GM23338 (cell line): ENCODE measurements around the gene AGRN. TPM values are rescaled to one million over a fixed set of nuclear protein-coding genes. Genes with fewer than 3 reads are reported as not detected.

Experiments
- ATAC-seq: fragments of 200-7000 bp; cut with Tn5 transposase; 3 replicates; pipeline ENCODE4 v1.9.1; 2020
- DNase-seq: peaks from one replicate; pipeline ENCODE4 v3.0.0-alpha.2; 2015; ENCODE audit warnings: low spot score
- H2AFZ ChIP-seq: fragments of 200-600 bp; sonication (generic); 2 replicates; pipeline ENCODE4 v1.8.0; 2016; ENCODE audit warnings: antibody characterized with exemption, mild to moderate bottlenecking, moderate library complexity
- H3F3A ChIP-seq: fragments of 200-600 bp; sonication (generic); replicated peaks from 2 replicates; pipeline ENCODE4 v1.8.0; 2017; ENCODE audit warnings: antibody characterized with exemption, mixed run types, low read depth
- H3K27ac ChIP-seq: fragments of 200-600 bp; sonication (generic); 2 replicates; pipeline ENCODE4 v1.6.1; 2016; ENCODE audit warnings: low read depth
- H3K27me3 ChIP-seq: fragments of 200-600 bp; sonication (generic); 2 replicates; pipeline ENCODE4 v1.8.0; 2016; ENCODE audit warnings: mild to moderate bottlenecking, mixed run types, moderate library complexity; ENCODE audit not compliant: insufficient read depth
- H3K36me3 ChIP-seq: fragments of 200-600 bp; sonication (generic); 2 replicates; pipeline ENCODE4 v1.8.0; 2016; ENCODE audit warnings: mild to moderate bottlenecking; ENCODE audit not compliant: insufficient read depth
- H3K4me1 ChIP-seq: fragments of 200-600 bp; sonication (generic); 2 replicates; pipeline ENCODE4 v1.8.0; 2016; ENCODE audit warnings: mild to moderate bottlenecking, moderate library complexity; ENCODE audit not compliant: insufficient read depth
- H3K4me2 ChIP-seq: fragments of 200-600 bp; sonication (generic); 2 replicates; pipeline ENCODE4 v1.7.1; 2017; ENCODE audit warnings: mixed run types
- H3K4me3 ChIP-seq: fragments of 200-600 bp; sonication (generic); 2 replicates; pipeline ENCODE4 v1.6.1; 2016; ENCODE audit warnings: mixed run types
- H3K79me2 ChIP-seq: fragments of 200-600 bp; sonication (generic); replicated peaks from 2 replicates; pipeline ENCODE4 v1.8.0; 2017; ENCODE audit warnings: mild to moderate bottlenecking; ENCODE audit not compliant: insufficient read depth
- H3K9me2 ChIP-seq: fragments of 200-600 bp; sonication (generic); 2 replicates; pipeline ENCODE4 v1.8.0; 2017; ENCODE audit not compliant: insufficient read depth
- H4K20me1 ChIP-seq: fragments of 200-600 bp; sonication (generic); replicated peaks from 2 replicates; pipeline ENCODE4 v1.8.0; 2017; ENCODE audit warnings: mild to moderate bottlenecking; ENCODE audit not compliant: insufficient read depth
- H3K27ac Mint-ChIP-seq: 2 replicates; pipeline ENCODE4 v1.8.0; 2020; ENCODE audit warnings: inconsistent platforms, mild to moderate bottlenecking, moderate library complexity, mixed read lengths
- H3K27me3 Mint-ChIP-seq: 3 replicates; pipeline ENCODE4 v1.8.0; 2022; ENCODE audit warnings: low read depth, mild to moderate bottlenecking, moderate library complexity, mixed read lengths, inconsistent platforms; ENCODE audit not compliant: insufficient read depth, poor library complexity
- H3K36me3 Mint-ChIP-seq: 3 replicates; pipeline ENCODE4 v1.8.0; 2021; ENCODE audit warnings: low read depth, mild to moderate bottlenecking, inconsistent platforms, moderate library complexity, mixed read lengths
- H3K4me1 Mint-ChIP-seq: 3 replicates; pipeline ENCODE4 v1.8.0; 2020; ENCODE audit warnings: mild to moderate bottlenecking, inconsistent platforms, mixed read lengths
- H3K4me3 Mint-ChIP-seq: 3 replicates; pipeline ENCODE4 v1.8.0; 2021; ENCODE audit warnings: moderate library complexity, mild to moderate bottlenecking, inconsistent platforms, mixed read lengths
- H3K9me3 Mint-ChIP-seq: 3 replicates; pipeline ENCODE4 v1.8.0; 2020; ENCODE audit warnings: moderate library complexity, mild to moderate bottlenecking, inconsistent platforms, mixed read lengths
- CREB1 ChIP-seq: fragments of 250-450 bp; sonication (Bioruptor Pico); IDR thresholded peaks from 2 replicates; pipeline ENCODE4 v1.5.0; 2020; ENCODE audit warnings: low read depth, mild to moderate bottlenecking, moderate library complexity
- CTCF ChIP-seq, 2 experiments: fragments of 200-600 bp in 1 of 2; sonication (generic) in 1 of 2; conservative IDR thresholded peaks; 2 replicates each; pipeline versions ENCODE4 v1.5.1 to v1.6.1; 2016 to 2017; ENCODE audit warnings: antibody characterized with exemption in 2 of 2, low read depth in 2 of 2, mild to moderate bottlenecking in 2 of 2, moderate library complexity in 1 of 2
- EZH2 ChIP-seq: fragments of 200-600 bp; sonication (generic); IDR thresholded peaks from one replicate; pipeline ENCODE4 v1.8.0; 2017; ENCODE audit warnings: antibody characterized with exemption, mild to moderate bottlenecking, low read depth; ENCODE audit not compliant: unreplicated experiment
- JUNB ChIP-seq: IDR thresholded peaks from one replicate; pipeline ENCODE4 v1.6.1; 2016; ENCODE audit warnings: antibody characterized with exemption; ENCODE audit not compliant: unreplicated experiment
- NANOG ChIP-seq: IDR thresholded peaks from 2 replicates; pipeline ENCODE4 v1.6.1; 2016; ENCODE audit warnings: antibody characterized with exemption, borderline replicate concordance
- POLR2AphosphoS5 ChIP-seq: IDR thresholded peaks from 2 replicates; pipeline ENCODE4 v1.6.1; 2016; ENCODE audit warnings: antibody characterized with exemption, low read depth
- REST ChIP-seq: IDR thresholded peaks from one replicate; pipeline ENCODE4 v1.6.1; 2018; ENCODE audit warnings: antibody characterized with exemption; ENCODE audit not compliant: unreplicated experiment
- ZNF331 ChIP-seq: fragments of 250-450 bp; sonication (Bioruptor Pico); IDR thresholded peaks from 2 replicates; pipeline ENCODE4 v1.5.0; 2020; ENCODE audit warnings: low read depth, mild to moderate bottlenecking, moderate library complexity
- polyA plus RNA-seq: library from polyadenylated mRNA; unstranded; fragments of >200 nt; fragmentation: Nextera tagmentation; extraction: Ambion mirVana; gene quantifications from 2 replicates; pipeline ENCODE4 v1.2.1, GENCODE V29; 2016
- total RNA-seq: library from RNA; depleted of rRNA; stranded (reverse); fragments of >200 nt; shearing (Covaris generic); gene quantifications from 2 replicates; pipeline ENCODE4 v1.2.3, GENCODE V29; 2014
- TF ChIP-seq, protein P1 (sequence below): fragments of 250-450 bp; sonication (Bioruptor Pico); IDR thresholded peaks from 2 replicates; pipeline ENCODE4 v1.5.0; 2020; ENCODE audit warnings: mild to moderate bottlenecking, moderate library complexity
- TF ChIP-seq, protein P2 (sequence below): IDR thresholded peaks from 2 replicates; pipeline ENCODE4 v1.6.1; 2016; ENCODE audit warnings: antibody characterized with exemption

AGRN gene
- total and polyA plus RNA-seq, 2 experiments from 2014 or later: 12.3 to 185 TPM

GRCh38 chr1:980137-980571 lies 39.8 kb upstream of the AGRN start:
- H3K27ac Mint-ChIP-seq: no peak overlapping the region
- Histone ChIP-seq H2AFZ (no peak overlapping the region), H4K20me1 (no peaks in the 10 kb centered on the region), H3K9me2 (no peaks in the 10 kb centered on the region), H3K4me3 (no peak overlapping the region), H3K27me3 (peaks cover 15% of the 10 kb centered on the region), H3K4me1 (no peaks in the 10 kb centered on the region; the same call in 1 of the 2 replicates), H3K27ac (no peak overlapping the region), H3K4me2 (no peak overlapping the region), H3K79me2 (no peaks in the 10 kb centered on the region), H3K36me3 (no peaks in the 10 kb centered on the region), H3F3A (no peaks in the 10 kb centered on the region)
- peaks cover 5% of the 10 kb centered on the region for H3K36me3 Mint-ChIP-seq
- H3K4me3 Mint-ChIP-seq: no peak overlapping the region
- peaks cover 5% of the 10 kb centered on the region for H3K9me3 Mint-ChIP-seq
- H3K27me3 Mint-ChIP-seq: peaks cover 36% of the 10 kb centered on the region
- no peak for ATAC-seq
- DNase-seq: no peak
- TF ChIP-seq, protein P1, sequence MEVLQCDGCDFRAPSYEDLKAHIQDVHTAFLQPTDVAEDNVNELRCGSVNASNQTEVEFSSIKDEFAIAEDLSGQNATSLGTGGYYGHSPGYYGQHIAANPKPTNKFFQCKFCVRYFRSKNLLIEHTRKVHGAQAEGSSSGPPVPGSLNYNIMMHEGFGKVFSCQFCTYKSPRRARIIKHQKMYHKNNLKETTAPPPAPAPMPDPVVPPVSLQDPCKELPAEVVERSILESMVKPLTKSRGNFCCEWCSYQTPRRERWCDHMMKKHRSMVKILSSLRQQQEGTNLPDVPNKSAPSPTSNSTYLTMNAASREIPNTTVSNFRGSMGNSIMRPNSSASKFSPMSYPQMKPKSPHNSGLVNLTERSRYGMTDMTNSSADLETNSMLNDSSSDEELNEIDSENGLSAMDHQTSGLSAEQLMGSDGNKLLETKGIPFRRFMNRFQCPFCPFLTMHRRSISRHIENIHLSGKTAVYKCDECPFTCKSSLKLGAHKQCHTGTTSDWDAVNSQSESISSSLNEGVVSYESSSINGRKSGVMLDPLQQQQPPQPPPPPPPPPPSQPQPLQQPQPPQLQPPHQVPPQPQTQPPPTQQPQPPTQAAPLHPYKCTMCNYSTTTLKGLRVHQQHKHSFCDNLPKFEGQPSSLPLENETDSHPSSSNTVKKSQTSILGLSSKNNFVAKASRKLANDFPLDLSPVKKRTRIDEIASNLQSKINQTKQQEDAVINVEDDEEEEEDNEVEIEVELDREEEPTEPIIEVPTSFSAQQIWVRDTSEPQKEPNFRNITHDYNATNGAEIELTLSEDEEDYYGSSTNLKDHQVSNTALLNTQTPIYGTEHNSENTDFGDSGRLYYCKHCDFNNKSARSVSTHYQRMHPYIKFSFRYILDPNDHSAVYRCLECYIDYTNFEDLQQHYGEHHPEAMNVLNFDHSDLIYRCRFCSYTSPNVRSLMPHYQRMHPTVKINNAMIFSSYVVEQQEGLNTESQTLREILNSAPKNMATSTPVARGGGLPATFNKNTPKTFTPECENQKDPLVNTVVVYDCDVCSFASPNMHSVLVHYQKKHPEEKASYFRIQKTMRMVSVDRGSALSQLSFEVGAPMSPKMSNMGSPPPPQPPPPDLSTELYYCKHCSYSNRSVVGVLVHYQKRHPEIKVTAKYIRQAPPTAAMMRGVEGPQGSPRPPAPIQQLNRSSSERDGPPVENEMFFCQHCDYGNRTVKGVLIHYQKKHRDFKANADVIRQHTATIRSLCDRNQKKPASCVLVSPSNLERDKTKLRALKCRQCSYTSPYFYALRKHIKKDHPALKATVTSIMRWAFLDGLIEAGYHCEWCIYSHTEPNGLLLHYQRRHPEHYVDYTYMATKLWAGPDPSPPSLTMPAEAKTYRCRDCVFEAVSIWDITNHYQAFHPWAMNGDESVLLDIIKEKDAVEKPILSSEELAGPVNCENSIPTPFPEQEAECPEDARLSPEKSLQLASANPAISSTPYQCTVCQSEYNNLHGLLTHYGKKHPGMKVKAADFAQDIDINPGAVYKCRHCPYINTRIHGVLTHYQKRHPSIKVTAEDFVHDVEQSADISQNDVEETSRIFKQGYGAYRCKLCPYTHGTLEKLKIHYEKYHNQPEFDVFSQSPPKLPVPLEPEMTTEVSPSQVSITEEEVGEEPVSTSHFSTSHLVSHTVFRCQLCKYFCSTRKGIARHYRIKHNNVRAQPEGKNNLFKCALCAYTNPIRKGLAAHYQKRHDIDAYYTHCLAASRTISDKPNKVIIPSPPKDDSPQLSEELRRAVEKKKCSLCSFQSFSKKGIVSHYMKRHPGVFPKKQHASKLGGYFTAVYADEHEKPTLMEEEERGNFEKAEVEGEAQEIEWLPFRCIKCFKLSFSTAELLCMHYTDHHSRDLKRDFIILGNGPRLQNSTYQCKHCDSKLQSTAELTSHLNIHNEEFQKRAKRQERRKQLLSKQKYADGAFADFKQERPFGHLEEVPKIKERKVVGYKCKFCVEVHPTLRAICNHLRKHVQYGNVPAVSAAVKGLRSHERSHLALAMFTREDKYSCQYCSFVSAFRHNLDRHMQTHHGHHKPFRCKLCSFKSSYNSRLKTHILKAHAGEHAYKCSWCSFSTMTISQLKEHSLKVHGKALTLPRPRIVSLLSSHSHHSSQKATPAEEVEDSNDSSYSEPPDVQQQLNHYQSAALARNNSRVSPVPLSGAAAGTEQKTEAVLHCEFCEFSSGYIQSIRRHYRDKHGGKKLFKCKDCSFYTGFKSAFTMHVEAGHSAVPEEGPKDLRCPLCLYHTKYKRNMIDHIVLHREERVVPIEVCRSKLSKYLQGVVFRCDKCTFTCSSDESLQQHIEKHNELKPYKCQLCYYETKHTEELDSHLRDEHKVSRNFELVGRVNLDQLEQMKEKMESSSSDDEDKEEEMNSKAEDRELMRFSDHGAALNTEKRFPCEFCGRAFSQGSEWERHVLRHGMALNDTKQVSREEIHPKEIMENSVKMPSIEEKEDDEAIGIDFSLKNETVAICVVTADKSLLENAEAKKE (CRISPR knock-in tag): no peak
- TF ChIP-seq, protein P2, sequence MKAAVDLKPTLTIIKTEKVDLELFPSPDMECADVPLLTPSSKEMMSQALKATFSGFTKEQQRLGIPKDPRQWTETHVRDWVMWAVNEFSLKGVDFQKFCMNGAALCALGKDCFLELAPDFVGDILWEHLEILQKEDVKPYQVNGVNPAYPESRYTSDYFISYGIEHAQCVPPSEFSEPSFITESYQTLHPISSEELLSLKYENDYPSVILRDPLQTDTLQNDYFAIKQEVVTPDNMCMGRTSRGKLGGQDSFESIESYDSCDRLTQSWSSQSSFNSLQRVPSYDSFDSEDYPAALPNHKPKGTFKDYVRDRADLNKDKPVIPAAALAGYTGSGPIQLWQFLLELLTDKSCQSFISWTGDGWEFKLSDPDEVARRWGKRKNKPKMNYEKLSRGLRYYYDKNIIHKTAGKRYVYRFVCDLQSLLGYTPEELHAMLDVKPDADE: no peak
- no peak for TF ChIP-seq ZNF331 (CRISPR knock-in tag)
- no peak for TF ChIP-seq JUNB
- no peak for TF ChIP-seq EZH2
- no peak for TF ChIP-seq CREB1
- no peak for TF ChIP-seq NANOG
- TF ChIP-seq CTCF (conservative IDR thresholded peaks at IDR 0.05; ENCODE audit: low read depth in 2 of 2): no peak
- no peak for TF ChIP-seq POLR2AphosphoS5
- no peak for TF ChIP-seq REST
- peaks cover 4% of the 10 kb centered on the region for H3K4me1 Mint-ChIP-seq
